Peyer's patch (tissue), 4 donors: ENCODE data around the gene PDSS2. TPM values are rescaled to one million over a fixed set of nuclear protein-coding genes. Genes with fewer than 3 reads are reported as not detected.

Source experiments
- DNase-seq, 3 donors: peaks; one replicate each; pipeline ENCODE4 v3.0.0-alpha.2; 2017 to 2019
- H3K27ac ChIP-seq, 4 donors: fragments of 200-600 bp; sonication (generic); one replicate each; pipeline ENCODE4 v1.5.1; 2016 to 2019
- H3K27me3 ChIP-seq, 2 donors: fragments of 200-600 bp; sonication (generic); one replicate each; pipeline ENCODE4 v1.5.1; 2019
- H3K36me3 ChIP-seq, 3 donors: fragments of 200-600 bp; sonication (generic); one replicate each; pipeline ENCODE4 v1.5.1; 2016 to 2019
- H3K4me1 ChIP-seq, 4 donors: fragments of 200-600 bp; sonication (generic); one replicate each; pipeline ENCODE4 v1.5.1; 2016 to 2019
- H3K4me3 ChIP-seq, 4 donors: fragments of 200-600 bp; sonication (generic); 1 replicate in 3 of 4; 2 replicates in 1 of 4; pipeline ENCODE4 v1.5.1; 2016 to 2019; ENCODE audit warnings: mild to moderate bottlenecking in 1 of 4
- H3K9me3 ChIP-seq, 4 donors: fragments of 200-600 bp; sonication (generic); one replicate each; pipeline ENCODE4 v1.5.1; 2016 to 2019; ENCODE audit warnings: mild to moderate bottlenecking in 1 of 4
- CTCF ChIP-seq, 6 experiments: fragments of 450-650 bp in 4 of 6; fragments of 200-600 bp in 2 of 6; sonication (generic) in 1 of 6; IDR thresholded peaks; one replicate each; pipeline ENCODE4 v1.5.1; 2017 to 2019; ENCODE audit warnings: antibody characterized with exemption in 6 of 6, mild to moderate bottlenecking in 3 of 6, moderate library complexity in 1 of 6
- POLR2A ChIP-seq, 2 donors: fragments of 450-650 bp; IDR thresholded peaks; one replicate each; pipeline ENCODE4 v1.5.1; 2017; ENCODE audit warnings: antibody characterized with exemption in 2 of 2, mild to moderate bottlenecking in 2 of 2, moderate library complexity in 2 of 2
- total RNA-seq, 4 donors: library from RNA; depleted of rRNA; stranded (reverse); fragments of >200 nt; gene quantifications; one replicate each; pipeline ENCODE4 v1.1.0, GENCODE V29; 2016

PDSS2 gene
- total RNA-seq, 4 donors from 2014 or later: 9.5 to 16.5 (median 15.4) TPM

- no peak for DNase-seq
- TF ChIP-seq POLR2A (IDR thresholded peaks at IDR 0.05) (no peak), CTCF (IDR thresholded peaks at IDR 0.05) (no peak)
- H3K27me3 ChIP-seq: no peaks in the 10 kb centered on the region
Observed at GRCh38 chr6:107357842-107358241, 101.5 kb downstream of the PDSS2 start.

GRCh38 chr6:107357031-107357430, 102.3 kb downstream of the PDSS2 start:
- no peaks in the 10 kb centered on the region for H3K27me3 ChIP-seq
- no peak for DNase-seq
- no peaks in the 10 kb centered on the region for H3K4me1 ChIP-seq
- TF ChIP-seq POLR2A (IDR thresholded peaks at IDR 0.05): no peak
- H3K4me3 ChIP-seq: no peak overlapping the region
- H3K27ac ChIP-seq: no peak overlapping the region
- H3K36me3 ChIP-seq: no peaks in the 10 kb centered on the region
- no peaks in the 10 kb centered on the region for H3K9me3 ChIP-seq

More at GRCh38 chr6:107357842-107358241, 101.5 kb downstream of the PDSS2 start:
- H3K36me3 ChIP-seq: no peaks in the 10 kb centered on the region
- no peak overlapping the region for H3K27ac ChIP-seq
- no peak overlapping the region for H3K4me3 ChIP-seq
- H3K9me3 ChIP-seq: no peaks in the 10 kb centered on the region
- no peaks in the 10 kb centered on the region for H3K4me1 ChIP-seq

- no peak overlapping the region for H3K27ac ChIP-seq
- no peak for TF ChIP-seq POLR2A (IDR thresholded peaks at IDR 0.05)
- no peak for TF ChIP-seq CTCF (IDR thresholded peaks at IDR 0.05)
- H3K4me3 ChIP-seq: no peak overlapping the region
- H3K9me3 ChIP-seq: no peaks in the 10 kb centered on the region
- H3K36me3 ChIP-seq: no peaks in the 10 kb centered on the region
- no peaks in the 10 kb centered on the region for H3K4me1 ChIP-seq
- H3K27me3 ChIP-seq: no peaks in the 10 kb centered on the region
- DNase-seq: no peak
Observed at GRCh38 chr6:107355659-107356058, 103.7 kb downstream of the PDSS2 start.

GRCh38 chr6:107354451-107354850, 104.9 kb downstream of the PDSS2 start:
- DNase-seq: no peak
- TF ChIP-seq CTCF (IDR thresholded peaks at IDR 0.05): no peak
- no peak for TF ChIP-seq POLR2A (IDR thresholded peaks at IDR 0.05)
- Histone ChIP-seq H3K36me3 (no peaks in the 10 kb centered on the region), H3K4me3 (no peak overlapping the region), H3K9me3 (no peaks in the 10 kb centered on the region), H3K4me1 (no peaks in the 10 kb centered on the region), H3K27me3 (no peaks in the 10 kb centered on the region), H3K27ac (no peak overlapping the region)

- Histone ChIP-seq H3K27ac (no peak overlapping the region), H3K36me3 (no peaks in the 10 kb centered on the region), H3K4me3 (no peak overlapping the region), H3K27me3 (no peaks in the 10 kb centered on the region), H3K9me3 (no peaks in the 10 kb centered on the region), H3K4me1 (no peaks in the 10 kb centered on the region)
- TF ChIP-seq POLR2A (IDR thresholded peaks at IDR 0.05) (no peak), CTCF (IDR thresholded peaks at IDR 0.05) (no peak)
- DNase-seq: no peak
Observed at GRCh38 chr6:107353773-107354382, 105.5 kb downstream of the PDSS2 start.

GRCh38 chr6:107348224-107348623, 111.1 kb downstream of the PDSS2 start:
- DNase-seq: no peak
- H3K4me1 ChIP-seq: no peaks in the 10 kb centered on the region
- no peak overlapping the region for H3K4me3 ChIP-seq
- no peaks in the 10 kb centered on the region for H3K27me3 ChIP-seq
- no peaks in the 10 kb centered on the region for H3K9me3 ChIP-seq
- TF ChIP-seq CTCF (IDR thresholded peaks at IDR 0.05) (no peak), POLR2A (IDR thresholded peaks at IDR 0.05) (no peak)
- no peaks in the 10 kb centered on the region for H3K36me3 ChIP-seq
- H3K27ac ChIP-seq: no peak overlapping the region
